ENCODE data around the gene TSR3. TPM values are rescaled to one million over a fixed set of nuclear protein-coding genes. Genes with fewer than 3 reads are reported as not detected.

The TSR3 gene
- total and polyA plus RNA-seq, 4 donors: 32.1 to 88.0 (median 52.9) TPM

GRCh38 chr16:1361685-1362360 lies 10.1 kb upstream of the TSR3 start:
- Histone ChIP-seq H3K4me1 (ENCODE audit: control insufficient read depth in 1 of 2, insufficient read depth in 2 of 2, low read length in 2 of 2) (no peaks in the 10 kb centered on the region), H3K36me3 (ENCODE audit: control insufficient read depth in 1 of 2, insufficient read depth in 2 of 2, low read length in 1 of 2) (peaks cover 0 to 9% of the 10 kb centered on the region in 2 donors), H3K27ac (ENCODE audit: low read depth in 1 of 2, low read length in 2 of 2) (no peak overlapping the region), H3K4me3 (ENCODE audit: low read length in 2 of 2) (no peak overlapping the region), H3K27me3 (ENCODE audit: control insufficient read depth in 1 of 2, insufficient read depth in 2 of 2, low read length in 1 of 2) (no peaks in the 10 kb centered on the region), H3K9me3 (ENCODE audit: control insufficient read depth, low read length) (no peaks in the 10 kb centered on the region)
- DNase-seq (no peak), ATAC-seq (ENCODE audit: low FRiP score) (no peak)
- intact Hi-C loops (cut with DNase I): no loop called here
- WGBS, 2 donors: 93 to 96% methylated on average over 42 to 43 of the region's 43 CpGs

- intact Hi-C loops (cut with DNase I): no loop called here
- peak; percentile 3 for ATAC-seq (ENCODE audit: low FRiP score)
- Histone ChIP-seq H3K4me1 (ENCODE audit: control insufficient read depth in 1 of 2, insufficient read depth in 2 of 2, low read length in 2 of 2) (no peaks in the 10 kb centered on the region), H3K4me3 (ENCODE audit: low read length in 2 of 2) (no peak overlapping the region), H3K9me3 (ENCODE audit: control insufficient read depth, low read length) (no peaks in the 10 kb centered on the region), H3K27me3 (ENCODE audit: control insufficient read depth in 1 of 2, insufficient read depth in 2 of 2, low read length in 1 of 2) (no peaks in the 10 kb centered on the region), H3K27ac (ENCODE audit: low read depth in 1 of 2, low read length in 2 of 2) (no peak overlapping the region), H3K36me3 (ENCODE audit: control insufficient read depth in 1 of 2, insufficient read depth in 2 of 2, low read length in 1 of 2) (peaks cover 0 to 2% of the 10 kb centered on the region in 2 donors)
- DNase-seq: no peak
- WGBS, 2 donors: 81 to 83% methylated on average over 19 of the region's 19 CpGs
These were observed 6.4 kb upstream of the TSR3 start for GRCh38 chr16:1357906-1358566.

- Histone ChIP-seq H3K4me3 (ENCODE audit: low read length in 2 of 2) (no peak overlapping the region), H3K27me3 (ENCODE audit: control insufficient read depth in 1 of 2, insufficient read depth in 2 of 2, low read length in 1 of 2) (no peaks in the 10 kb centered on the region), H3K27ac (ENCODE audit: low read depth in 1 of 2, low read length in 2 of 2) (no peak overlapping the region), H3K4me1 (ENCODE audit: control insufficient read depth in 1 of 2, insufficient read depth in 2 of 2, low read length in 2 of 2) (no peaks in the 10 kb centered on the region), H3K36me3 (ENCODE audit: control insufficient read depth in 1 of 2, insufficient read depth in 2 of 2, low read length in 1 of 2) (no peaks in the 10 kb centered on the region), H3K9me3 (ENCODE audit: control insufficient read depth, low read length) (no peaks in the 10 kb centered on the region)
- intact Hi-C loops (cut with DNase I): no loop called here
- ATAC-seq (ENCODE audit: low FRiP score) (no peak), DNase-seq (no peak)
- 79 to 80% methylated on average over 30 to 33 of the region's 33 CpGs for WGBS, 2 donors
These were observed 4.6 kb upstream of the TSR3 start for GRCh38 chr16:1356061-1356900.

GRCh38 chr16:1355591-1355990 lies 3.9 kb upstream of the TSR3 start:
- no peaks in the 10 kb centered on the region for H3K9me3 ChIP-seq (ENCODE audit: control insufficient read depth, low read length)
- 77 to 82% methylated on average over 15 of the region's 15 CpGs for WGBS, 2 donors
- H3K27me3 ChIP-seq (ENCODE audit: control insufficient read depth in 1 of 2, insufficient read depth in 2 of 2, low read length in 1 of 2): no peaks in the 10 kb centered on the region
- no peak for ATAC-seq (ENCODE audit: low FRiP score)
- intact Hi-C loops (cut with DNase I): no loop called here
- no peak for DNase-seq
- H3K4me1 ChIP-seq (ENCODE audit: control insufficient read depth in 1 of 2, insufficient read depth in 2 of 2, low read length in 2 of 2): no peaks in the 10 kb centered on the region
- no peak overlapping the region for H3K4me3 ChIP-seq (ENCODE audit: low read length in 2 of 2)
- H3K27ac ChIP-seq (ENCODE audit: low read depth in 1 of 2, low read length in 2 of 2): no peak overlapping the region
- H3K36me3 ChIP-seq (ENCODE audit: control insufficient read depth in 1 of 2, insufficient read depth in 2 of 2, low read length in 1 of 2): no peaks in the 10 kb centered on the region

GRCh38 chr16:1354815-1355540 lies 3.3 kb upstream of the TSR3 start:
- DNase-seq: no peak
- Histone ChIP-seq H3K27ac (ENCODE audit: low read depth in 1 of 2, low read length in 2 of 2) (no peak overlapping the region), H3K36me3 (ENCODE audit: control insufficient read depth in 1 of 2, insufficient read depth in 2 of 2, low read length in 1 of 2) (no peaks in the 10 kb centered on the region), H3K4me1 (ENCODE audit: control insufficient read depth in 1 of 2, insufficient read depth in 2 of 2, low read length in 2 of 2) (no peaks in the 10 kb centered on the region), H3K4me3 (ENCODE audit: low read length in 2 of 2) (no peak overlapping the region), H3K9me3 (ENCODE audit: control insufficient read depth, low read length) (no peaks in the 10 kb centered on the region), H3K27me3 (ENCODE audit: control insufficient read depth in 1 of 2, insufficient read depth in 2 of 2, low read length in 1 of 2) (no peaks in the 10 kb centered on the region)
- no peak for ATAC-seq (ENCODE audit: low FRiP score)
- intact Hi-C loops (cut with DNase I): loop anchor here in 1 of 2 donors (5.0 kb wide), 1 partner anchor 67 kb away; the partner anchor contains the start of gene UQCC4
- WGBS, 2 donors: 89 to 91% methylated on average over 49 of the region's 49 CpGs

GRCh38 chr16:1351215-1351581 lies 480 bp downstream of the TSR3 start:
- WGBS, 2 donors: 1% methylated on average over 30 to 35 of the region's 35 CpGs
- H3K4me1 ChIP-seq (ENCODE audit: control insufficient read depth in 1 of 2, insufficient read depth in 2 of 2, low read length in 2 of 2): no peaks in the 10 kb centered on the region
- peak overlapping the region; percentile 67 to 70 for H3K4me3 ChIP-seq (ENCODE audit: low read length in 2 of 2)
- ATAC-seq (ENCODE audit: low FRiP score) (peak; percentile 15), DNase-seq (no peak)
- no peaks in the 10 kb centered on the region for H3K36me3 ChIP-seq (ENCODE audit: control insufficient read depth in 1 of 2, insufficient read depth in 2 of 2, low read length in 1 of 2)
- no peak overlapping the region for H3K27ac ChIP-seq (ENCODE audit: low read depth in 1 of 2, low read length in 2 of 2)
- intact Hi-C loops (cut with DNase I): loop anchor here in 1 of 2 donors (5.0 kb wide), 1 partner anchor 71 kb away; the partner anchor contains the start of gene UQCC4
- H3K9me3 ChIP-seq (ENCODE audit: control insufficient read depth, low read length): no peaks in the 10 kb centered on the region
- H3K27me3 ChIP-seq (ENCODE audit: control insufficient read depth in 1 of 2, insufficient read depth in 2 of 2, low read length in 1 of 2): no peaks in the 10 kb centered on the region

- ATAC-seq (ENCODE audit: low FRiP score) (no peak), DNase-seq (no peak)
- Histone ChIP-seq H3K4me1 (ENCODE audit: control insufficient read depth in 1 of 2, insufficient read depth in 2 of 2, low read length in 2 of 2) (no peaks in the 10 kb centered on the region), H3K27ac (ENCODE audit: low read depth in 1 of 2, low read length in 2 of 2) (no peak overlapping the region), H3K36me3 (ENCODE audit: control insufficient read depth in 1 of 2, insufficient read depth in 2 of 2, low read length in 1 of 2) (no peaks in the 10 kb centered on the region), H3K27me3 (ENCODE audit: control insufficient read depth in 1 of 2, insufficient read depth in 2 of 2, low read length in 1 of 2) (no peaks in the 10 kb centered on the region), H3K9me3 (ENCODE audit: control insufficient read depth, low read length) (no peaks in the 10 kb centered on the region), H3K4me3 (ENCODE audit: low read length in 2 of 2) (peak overlapping the region in 1 of 2 donors; percentile 70)
- intact Hi-C loops (cut with DNase I): loop anchor here in 1 of 2 donors (5.0 kb wide), 1 partner anchor 72 kb away; the partner anchor contains the start of gene UQCC4
- WGBS, 2 donors: 80 to 82% methylated on average over 19 of the region's 19 CpGs
These were observed 987 bp downstream of the TSR3 start for GRCh38 chr16:1350691-1351090.

- no peak for DNase-seq
- Histone ChIP-seq H3K4me1 (ENCODE audit: control insufficient read depth in 1 of 2, insufficient read depth in 2 of 2, low read length in 2 of 2) (no peaks in the 10 kb centered on the region), H3K27me3 (ENCODE audit: control insufficient read depth in 1 of 2, insufficient read depth in 2 of 2, low read length in 1 of 2) (no peaks in the 10 kb centered on the region), H3K4me3 (ENCODE audit: low read length in 2 of 2) (no peak overlapping the region), H3K27ac (ENCODE audit: low read depth in 1 of 2, low read length in 2 of 2) (no peak overlapping the region), H3K9me3 (ENCODE audit: control insufficient read depth, low read length) (no peaks in the 10 kb centered on the region), H3K36me3 (ENCODE audit: control insufficient read depth in 1 of 2, insufficient read depth in 2 of 2, low read length in 1 of 2) (no peaks in the 10 kb centered on the region)
- no peak for ATAC-seq (ENCODE audit: low FRiP score)
- intact Hi-C loops (cut with DNase I): loop anchor here in 1 of 2 donors (5.0 kb wide), 1 partner anchor 72 kb away; the partner anchor contains the start of gene UQCC4
- WGBS, 2 donors: 91 to 94% methylated on average over 16 to 17 of the region's 17 CpGs
These were observed 1.7 kb downstream of the TSR3 start for GRCh38 chr16:1349951-1350350.
